Caco-2 (cell line): Measurements from ENCODE around the gene OR52N1. TPM values are rescaled to one million over a fixed set of nuclear protein-coding genes. Genes with fewer than 3 reads are reported as not detected.

Experiments used
- BruUV-seq: library from RNA; stranded (reverse); fragments of 400-500 nt; replicated peaks from 2 replicates; lab custom pipeline; 2021; lab: Mats Ljungman, UMichigan
- CTCF ChIA-PET: fragments of 300-600 bp; sonication (Branson Sonifier 250); formaldehyde crosslinking; loops from one replicate; lab custom pipeline; 2022; ENCODE audit warnings: antibody characterized with exemption; lab: Charles Lee
- POLR2A ChIA-PET: fragments of 300-600 bp; sonication (Branson Sonifier 250); formaldehyde crosslinking; loops from one replicate; lab custom pipeline; 2022; ENCODE audit warnings: antibody characterized with exemption; lab: Charles Lee
- DNase-seq, 2 experiments: peaks; one replicate each; pipeline versions ENCODE4 v3.0.0 to v3.0.0-alpha.2; 2020 to 2022
- H3K27me3 ChIP-seq: replicated peaks from 2 replicates; pipeline ENCODE4 v1.6.0; 2011; ENCODE audit warnings: low read length; ENCODE audit not compliant: control insufficient read depth, insufficient read depth
- H3K36me3 ChIP-seq: 2 replicates; pipeline ENCODE4 v1.5.1; 2011; ENCODE audit warnings: low read length; ENCODE audit not compliant: control insufficient read depth, insufficient read depth
- H3K4me1 ChIP-seq: fragments of 250-450 bp; sonication (Bioruptor Pico); 2 replicates; pipeline ENCODE4 v1.5.1; 2020; ENCODE audit warnings: mild to moderate bottlenecking
- H3K4me3 ChIP-seq: 2 replicates; pipeline ENCODE4 v1.5.1; 2011; ENCODE audit warnings: low read depth, mild to moderate bottlenecking, control low read depth, low read length
- H3K9me3 ChIP-seq: fragments of 250-450 bp; sonication (Bioruptor Pico); 2 replicates; pipeline ENCODE4 v1.5.1; 2020; ENCODE audit warnings: mild to moderate bottlenecking, moderate library complexity
- H3K27ac Mint-ChIP-seq: one replicate; pipeline ENCODE4 v1.8.0; 2022; ENCODE audit warnings: mixed read lengths; ENCODE audit not compliant: unreplicated experiment
- H3K27me3 Mint-ChIP-seq: one replicate; pipeline ENCODE4 v1.8.0; 2022; ENCODE audit warnings: mixed read lengths; ENCODE audit not compliant: insufficient read depth, unreplicated experiment
- H3K36me3 Mint-ChIP-seq: one replicate; pipeline ENCODE4 v1.8.0; 2022; ENCODE audit warnings: mild to moderate bottlenecking, mixed read lengths; ENCODE audit not compliant: insufficient read depth, unreplicated experiment
- H3K4me1 Mint-ChIP-seq: one replicate; pipeline ENCODE4 v1.8.0; 2022; ENCODE audit warnings: low read depth, mixed read lengths; ENCODE audit not compliant: unreplicated experiment
- H3K4me3 Mint-ChIP-seq: one replicate; pipeline ENCODE4 v1.8.0; 2022; ENCODE audit warnings: mild to moderate bottlenecking, moderate library complexity, mixed read lengths; ENCODE audit not compliant: unreplicated experiment
- H3K9me3 Mint-ChIP-seq: one replicate; pipeline ENCODE4 v1.8.0; 2022; ENCODE audit warnings: mixed read lengths; ENCODE audit not compliant: unreplicated experiment
- intact Hi-C: fragments of 100-400 bp; cut with micrococcal nuclease; formaldehyde crosslinking; loops from one replicate; pipeline ENCODE4 v1.10.0; 2022; ENCODE audit not compliant: unreplicated experiment
- total RNA-seq: library from RNA; stranded (reverse); gene quantifications from 2 replicates; pipeline ENCODE4 v1.2.3, GENCODE V29; 2022
- TF ChIP-seq, protein P1 (sequence below), 2 experiments: fragments of 200-600 bp in 1 of 2; IDR thresholded peaks; 1 replicate in 1 of 2; 2 replicates in 1 of 2; pipeline versions ENCODE4 v1.5.1 to v1.8.0; 2011 to 2022; ENCODE audit warnings: antibody characterized with exemption in 1 of 2, control low read depth in 1 of 2, inconsistent platforms in 1 of 2, low read depth in 1 of 2, low read length in 1 of 2, mild to moderate bottlenecking in 1 of 2, moderate library complexity in 1 of 2; ENCODE audit not compliant: insufficient read depth in 1 of 2, severe bottlenecking in 1 of 2, unreplicated experiment in 1 of 2

The OR52N1 gene
- total RNA-seq, 1 experiment from 2014 or later, result not detected

DNA sequence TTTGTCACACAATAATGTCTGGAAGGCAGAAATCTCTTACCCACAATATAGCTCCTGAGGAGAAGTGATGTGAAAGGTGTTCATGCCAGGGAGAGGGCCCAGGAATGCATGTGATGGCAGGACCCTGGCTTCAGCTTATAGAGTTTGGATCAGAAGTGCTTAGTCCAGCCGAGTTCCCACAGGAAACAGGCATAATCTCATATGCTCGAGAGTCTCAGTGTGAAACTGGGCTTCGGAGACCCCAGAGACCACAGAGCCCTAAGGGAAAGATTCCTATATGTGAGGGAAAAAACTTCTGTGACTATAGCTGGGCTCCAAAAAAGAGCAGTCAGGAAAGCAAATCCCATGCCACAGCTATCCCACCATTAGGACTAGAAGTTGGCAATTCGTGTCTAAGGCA lies 7.8 kb downstream of the OR52N1 start, which contains the start of gene OR52N5:
Gene OR52N5 (minus strand): TSS at position 101 of the 400 bp plus-strand sequence. CDS start 4,721 bp downstream, outside the sequence.
- Histone ChIP-seq H3K9me3 (no peaks in the 10 kb centered on the region), H3K4me1 (no peaks in the 10 kb centered on the region), H3K36me3 (no peaks in the 10 kb centered on the region), H3K4me3 (no peak within 1 kb of the TSS), H3K27me3 (no peaks in the 10 kb centered on the region)
- TF ChIP-seq, protein P1, sequence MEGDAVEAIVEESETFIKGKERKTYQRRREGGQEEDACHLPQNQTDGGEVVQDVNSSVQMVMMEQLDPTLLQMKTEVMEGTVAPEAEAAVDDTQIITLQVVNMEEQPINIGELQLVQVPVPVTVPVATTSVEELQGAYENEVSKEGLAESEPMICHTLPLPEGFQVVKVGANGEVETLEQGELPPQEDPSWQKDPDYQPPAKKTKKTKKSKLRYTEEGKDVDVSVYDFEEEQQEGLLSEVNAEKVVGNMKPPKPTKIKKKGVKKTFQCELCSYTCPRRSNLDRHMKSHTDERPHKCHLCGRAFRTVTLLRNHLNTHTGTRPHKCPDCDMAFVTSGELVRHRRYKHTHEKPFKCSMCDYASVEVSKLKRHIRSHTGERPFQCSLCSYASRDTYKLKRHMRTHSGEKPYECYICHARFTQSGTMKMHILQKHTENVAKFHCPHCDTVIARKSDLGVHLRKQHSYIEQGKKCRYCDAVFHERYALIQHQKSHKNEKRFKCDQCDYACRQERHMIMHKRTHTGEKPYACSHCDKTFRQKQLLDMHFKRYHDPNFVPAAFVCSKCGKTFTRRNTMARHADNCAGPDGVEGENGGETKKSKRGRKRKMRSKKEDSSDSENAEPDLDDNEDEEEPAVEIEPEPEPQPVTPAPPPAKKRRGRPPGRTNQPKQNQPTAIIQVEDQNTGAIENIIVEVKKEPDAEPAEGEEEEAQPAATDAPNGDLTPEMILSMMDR (IDR thresholded peaks at IDR 0.05; ENCODE audit: insufficient read depth in 1 of 2, low read depth in 1 of 2, low read length in 1 of 2, severe bottlenecking in 1 of 2, unreplicated experiment in 1 of 2), result no peak
- Mint-ChIP-seq H3K9me3 (no peaks in the 10 kb centered on the region), H3K27me3 (no peaks in the 10 kb centered on the region), H3K27ac (no peak within 1 kb of the TSS), H3K4me1 (no peaks in the 10 kb centered on the region), H3K4me3 (no peak within 1 kb of the TSS), H3K36me3 (no peaks in the 10 kb centered on the region)
- ChIA-PET CTCF (no interaction called here), POLR2A (no interaction called here)
- DNase-seq, result no peak
- no TSS peak for BruUV-seq
- intact Hi-C loops, result no loop called here

DNA sequence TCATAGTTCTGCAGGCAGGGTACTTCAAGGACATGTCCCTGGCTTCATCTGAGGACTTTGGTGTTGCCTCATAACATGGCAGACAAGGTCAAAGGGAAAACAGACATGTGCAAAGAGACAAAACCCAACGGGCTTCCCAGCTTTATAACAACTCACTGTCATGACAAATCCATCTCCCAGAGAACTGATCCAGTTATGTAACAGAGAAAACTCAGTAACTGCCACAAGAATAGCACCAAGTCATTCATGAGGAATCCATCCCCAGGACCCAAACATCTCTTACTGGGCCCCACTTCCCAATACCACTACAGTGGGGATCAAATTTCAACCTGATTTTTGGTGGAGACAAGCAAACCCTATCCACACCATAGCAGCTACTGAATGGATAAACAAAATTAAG lies 24.0 kb downstream of the OR52N1 start:
- POLR2A ChIA-PET, result no interaction called here
- H3K27ac Mint-ChIP-seq, result no peak overlapping the region
- no peaks in the 10 kb centered on the region for H3K36me3 Mint-ChIP-seq
- Histone ChIP-seq H3K27me3 (no peaks in the 10 kb centered on the region), H3K4me3 (no peak overlapping the region), H3K36me3 (no peaks in the 10 kb centered on the region), H3K4me1 (no peaks in the 10 kb centered on the region), H3K9me3 (no peaks in the 10 kb centered on the region)
- CTCF ChIA-PET, result no interaction called here
- intact Hi-C loops, result no loop called here
- H3K27me3 Mint-ChIP-seq, result no peaks in the 10 kb centered on the region
- DNase-seq, result no peak
- no peaks in the 10 kb centered on the region for H3K4me1 Mint-ChIP-seq
- no peak overlapping the region for H3K4me3 Mint-ChIP-seq
- no TSS peak for BruUV-seq
- no peaks in the 10 kb centered on the region for H3K9me3 Mint-ChIP-seq
- TF ChIP-seq, protein P1 (IDR thresholded peaks at IDR 0.05; ENCODE audit: insufficient read depth in 1 of 2, low read depth in 1 of 2, low read length in 1 of 2, severe bottlenecking in 1 of 2, unreplicated experiment in 1 of 2), result no peak

DNA sequence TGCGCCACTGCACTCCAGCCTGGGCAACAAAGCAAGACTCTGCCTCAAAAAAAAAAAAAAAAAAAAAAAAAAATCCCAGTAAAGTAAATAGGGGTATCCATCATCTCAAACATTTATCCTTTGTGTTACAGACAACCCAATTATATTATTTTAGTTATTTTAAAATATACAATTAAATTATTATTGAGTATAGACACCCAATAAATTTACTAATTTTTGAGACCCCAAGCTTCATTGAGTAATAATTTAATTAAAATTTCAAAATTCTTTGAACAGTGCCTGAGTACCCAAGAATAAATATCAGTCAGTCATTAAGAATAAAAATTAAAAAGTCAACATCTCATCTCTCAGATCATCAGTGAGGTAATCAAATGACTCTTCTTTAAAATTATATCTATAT lies 37.1 kb downstream of the OR52N1 start, which contains the start of gene OR52N4:
Gene OR52N4 (plus strand): TSS at position 301 of the 400 bp plus-strand sequence. CDS start 498 bp downstream, outside the sequence.
- no peaks in the 10 kb centered on the region for H3K9me3 Mint-ChIP-seq
- POLR2A ChIA-PET, result no interaction called here
- BruUV-seq, result no TSS peak

More for the DNA sequence above, 37.1 kb downstream of the OR52N1 start, which contains the start of gene OR52N4:
- H3K4me1 Mint-ChIP-seq, result no peaks in the 10 kb centered on the region
- Histone ChIP-seq H3K4me3 (no peak within 1 kb of the TSS), H3K27me3 (no peaks in the 10 kb centered on the region), H3K9me3 (no peaks in the 10 kb centered on the region; the same call in 1 of the 2 replicates), H3K4me1 (no peaks in the 10 kb centered on the region), H3K36me3 (no peaks in the 10 kb centered on the region)
- H3K27me3 Mint-ChIP-seq, result peaks cover 5% of the 10 kb centered on the region
- no peak for DNase-seq
- intact Hi-C loops, result no loop called here
- TF ChIP-seq, protein P1 (IDR thresholded peaks at IDR 0.05; ENCODE audit: insufficient read depth in 1 of 2, low read depth in 1 of 2, low read length in 1 of 2, severe bottlenecking in 1 of 2, unreplicated experiment in 1 of 2), result no peak
- no peak within 1 kb of the TSS for H3K4me3 Mint-ChIP-seq
- no peak within 1 kb of the TSS for H3K27ac Mint-ChIP-seq
- CTCF ChIA-PET, result no interaction called here
- no peaks in the 10 kb centered on the region for H3K36me3 Mint-ChIP-seq
